ENCODE results near the gene KIF18A.

The KIF18A gene

DNA sequence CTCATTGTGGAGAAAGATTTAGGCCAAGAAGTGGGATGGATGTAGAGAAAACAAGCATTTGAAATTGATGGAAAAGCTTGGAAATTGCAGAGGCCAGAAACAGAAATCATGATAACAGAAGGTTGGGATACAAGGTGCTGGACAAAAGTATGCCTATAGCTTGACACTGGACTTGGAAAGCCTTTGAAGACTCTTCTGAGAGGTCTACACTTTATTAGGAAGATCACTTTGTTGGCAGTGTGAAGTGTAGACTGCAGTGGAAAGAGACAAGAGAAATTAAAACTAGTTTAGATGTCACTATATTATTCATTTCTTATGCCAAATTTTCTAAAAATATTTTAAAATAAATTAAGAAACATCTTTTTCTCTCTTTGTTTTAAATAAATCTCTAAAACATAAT lies 59.1 kb downstream of the KIF18A start:
- no peak for DNase-seq (ENCODE audit: low read depth in 3 of 3, low spot score in 1 of 3)

DNA sequence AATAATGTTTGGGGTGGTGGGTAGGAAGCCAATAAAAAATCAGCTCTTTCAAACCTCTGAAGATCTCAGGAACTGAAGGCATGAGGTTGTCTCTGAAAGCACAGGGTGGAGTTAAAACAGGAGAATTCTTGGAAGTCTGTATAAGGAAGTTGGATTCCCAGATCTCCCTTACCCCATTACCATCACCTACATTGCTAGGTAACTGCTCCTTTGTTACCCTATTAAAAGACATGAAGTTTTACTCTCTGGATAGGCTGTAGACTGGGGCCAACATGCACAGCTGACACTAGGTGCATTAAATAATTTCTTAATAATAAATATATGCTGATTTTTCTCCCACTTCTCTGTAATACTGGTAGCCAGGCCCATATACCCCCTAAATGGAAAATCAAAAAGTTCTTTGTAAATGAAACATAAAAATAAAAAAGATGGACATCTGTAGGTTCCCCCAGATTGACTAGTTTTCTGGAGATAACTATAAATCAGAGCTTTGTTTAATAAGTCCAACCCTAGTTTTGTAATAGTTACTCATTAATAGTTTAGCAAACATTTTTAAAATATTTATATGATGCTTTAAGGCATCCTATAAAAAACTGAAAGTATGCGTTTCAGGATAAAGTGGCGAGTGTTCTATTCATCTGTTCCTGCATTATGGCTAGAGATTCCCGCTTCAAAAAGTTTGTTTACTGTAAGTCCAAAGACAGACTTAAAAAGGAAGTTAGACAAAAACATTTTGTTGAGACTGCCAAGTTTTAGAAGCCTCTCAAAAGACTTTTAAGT lies 63.8 kb downstream of the KIF18A start:
- DNase-seq (ENCODE audit: low read depth in 3 of 3, low spot score in 1 of 3), result no peak

DNA sequence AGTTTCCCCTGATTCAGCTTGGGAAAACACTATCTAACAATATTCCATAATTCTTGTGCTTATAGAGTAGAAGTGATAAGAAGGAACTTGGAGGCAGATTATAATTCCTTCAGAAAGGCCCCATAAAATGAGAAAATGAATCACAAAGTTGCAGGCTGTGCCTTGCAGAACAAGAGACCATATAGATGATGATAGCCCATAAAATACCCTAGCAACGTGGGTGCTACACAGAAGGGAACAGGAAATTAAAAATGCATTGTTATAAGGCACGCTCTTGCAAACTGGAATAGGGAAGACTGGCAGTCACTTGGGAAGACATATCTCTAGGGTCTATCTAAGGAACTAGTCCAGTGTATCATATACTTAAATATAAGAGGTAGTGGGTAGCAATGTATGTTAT lies 67.6 kb downstream of the KIF18A start:
- no peak for DNase-seq (ENCODE audit: low read depth in 3 of 3, low spot score in 1 of 3)

DNA sequence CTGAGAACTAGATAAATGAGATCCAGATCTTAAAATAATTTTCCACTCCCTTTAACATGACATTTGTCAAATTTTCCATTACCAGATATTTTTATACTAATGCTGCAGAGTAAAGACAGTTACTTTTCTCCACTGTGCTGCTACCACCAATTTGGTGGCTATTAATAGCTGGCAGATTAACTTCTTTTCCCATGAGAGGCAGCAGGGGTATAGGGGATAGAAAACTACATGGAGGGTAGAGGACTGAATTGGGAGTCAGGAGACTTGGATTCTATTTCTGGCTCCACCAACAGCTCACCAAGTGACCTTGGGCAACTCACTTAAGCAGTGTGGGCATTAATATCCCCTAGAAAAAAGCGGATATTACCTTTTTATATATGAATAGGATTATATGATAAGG lies 69.2 kb downstream of the KIF18A start:
- no peak for DNase-seq (ENCODE audit: low read depth in 3 of 3, low spot score in 1 of 3)

DNA sequence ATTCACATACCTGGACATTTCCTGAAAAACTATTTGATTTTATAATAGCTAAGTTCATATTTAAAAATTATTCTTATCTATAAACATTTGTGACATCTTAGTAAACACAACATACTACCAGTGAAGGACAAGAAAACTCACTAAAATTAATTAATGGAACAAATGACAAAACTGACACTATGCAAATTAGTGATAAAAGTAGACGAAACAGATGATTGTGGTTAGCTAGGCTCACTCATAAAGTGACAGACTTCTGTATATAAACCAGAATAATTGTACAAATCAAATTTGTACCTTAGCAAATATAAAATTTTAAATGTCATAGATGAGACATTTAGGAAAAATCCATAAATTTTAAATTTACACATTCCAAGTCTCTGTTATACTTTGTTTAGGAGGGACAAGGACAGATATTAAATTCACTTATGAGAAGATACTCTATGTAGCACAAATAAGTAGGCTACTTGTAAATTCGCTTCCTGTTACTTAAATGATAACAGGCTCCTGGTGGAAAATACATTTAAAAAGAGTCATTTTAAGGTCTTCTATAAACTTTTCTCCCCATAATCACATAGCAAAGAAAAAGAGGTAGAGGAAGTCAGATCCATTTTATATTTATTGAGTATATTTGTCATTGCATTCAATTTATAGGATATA lies 81.2 kb downstream of the KIF18A start:
- no peak for DNase-seq (ENCODE audit: low read depth in 3 of 3, low spot score in 1 of 3)

- DNase-seq (ENCODE audit: low read depth in 3 of 3, low spot score in 1 of 3), result no peak
Observed at GRCh38 chr11:28017816-28018215, 90.1 kb downstream of the KIF18A start.

DNA sequence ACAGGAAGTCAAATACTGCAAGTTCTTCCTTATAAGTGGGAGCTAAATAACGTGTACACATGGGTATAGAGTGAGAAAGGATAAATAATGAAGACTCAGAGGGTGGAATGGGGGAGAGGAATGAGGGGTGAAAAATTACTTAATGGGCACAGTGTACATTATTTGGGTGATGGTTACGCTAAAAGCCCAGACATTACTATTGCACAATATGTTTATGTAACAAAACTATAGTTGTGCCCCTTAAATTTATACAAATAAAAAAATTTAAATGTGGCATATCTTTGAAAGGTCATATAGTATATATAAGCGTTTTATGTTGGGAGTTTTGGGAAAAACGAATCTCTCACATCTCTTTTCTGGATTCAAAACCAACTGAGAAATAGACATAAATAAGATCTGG lies 96.1 kb downstream of the KIF18A start:
- no peak for DNase-seq (ENCODE audit: low read depth in 3 of 3, low spot score in 1 of 3)

DNA sequence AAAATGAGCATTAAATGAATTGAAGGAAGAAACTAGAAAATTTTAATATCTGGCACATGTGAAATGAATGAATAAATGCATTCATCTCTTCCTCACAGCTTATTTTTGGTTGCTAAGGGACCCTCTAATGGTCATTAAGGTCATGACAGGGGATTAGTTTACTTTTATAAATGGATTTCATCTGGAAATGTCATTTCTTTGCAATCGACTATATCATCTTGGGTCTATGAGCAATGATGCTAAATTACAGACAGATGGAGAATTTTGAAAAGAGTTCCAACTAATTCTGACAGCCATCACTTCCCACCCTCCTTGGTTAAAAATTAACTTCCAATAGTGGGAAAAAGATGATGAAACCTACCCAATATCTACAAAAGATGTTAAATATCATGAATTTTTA lies 98.0 kb downstream of the KIF18A start:
- no peak for DNase-seq (ENCODE audit: low read depth in 3 of 3, low spot score in 1 of 3)

DNA sequence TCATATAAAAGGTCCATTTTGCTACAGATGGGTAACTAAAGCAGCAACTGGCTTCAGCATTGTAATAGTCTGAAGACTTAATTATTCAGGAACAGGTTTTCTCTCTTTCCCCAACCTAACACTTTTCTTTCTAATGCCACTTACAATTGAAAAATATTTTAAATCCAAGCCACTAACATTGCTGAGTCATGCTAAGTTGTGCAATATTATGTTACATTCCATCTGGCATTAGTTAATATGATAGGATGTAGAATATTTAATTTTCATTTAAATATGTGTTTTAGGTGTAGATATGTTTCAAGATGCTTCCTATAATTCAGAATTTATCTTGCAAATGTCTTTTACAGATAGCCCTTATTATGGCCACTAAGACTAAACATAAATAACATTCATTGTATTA lies 98.6 kb downstream of the KIF18A start:
- no peak for DNase-seq (ENCODE audit: low read depth in 3 of 3, low spot score in 1 of 3)

- no peak for DNase-seq (ENCODE audit: low read depth in 3 of 3, low spot score in 1 of 3)
Observed at GRCh38 chr11:28003615-28004014, 104.3 kb downstream of the KIF18A start.

- no peak for DNase-seq (ENCODE audit: low read depth in 3 of 3, low spot score in 1 of 3)
Observed at GRCh38 chr11:27998552-27998951, 109.4 kb downstream of the KIF18A start.

DNA sequence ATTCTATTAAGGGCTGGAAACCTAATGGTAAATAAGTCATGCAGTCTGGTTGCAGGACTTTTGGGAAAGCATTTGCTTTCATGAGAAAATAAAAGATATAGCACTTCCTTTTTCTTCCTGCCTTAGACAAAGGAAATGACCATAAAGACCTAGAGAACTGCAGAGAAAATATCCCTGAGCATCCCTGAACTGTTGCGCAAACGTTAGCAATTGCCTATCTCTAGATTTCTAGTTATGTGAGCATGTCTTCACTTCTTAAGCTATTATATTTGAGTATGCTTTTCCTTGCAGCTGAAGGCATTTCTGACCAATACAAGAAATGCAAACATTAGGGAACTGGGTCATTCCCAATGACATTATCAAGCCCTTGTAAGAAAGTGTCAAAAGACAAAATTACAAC lies 110.6 kb downstream of the KIF18A start:
- no peak for DNase-seq (ENCODE audit: low read depth in 3 of 3, low spot score in 1 of 3)

- no peak for DNase-seq (ENCODE audit: low read depth in 3 of 3, low spot score in 1 of 3)
Observed at GRCh38 chr11:27996066-27996465, 111.9 kb downstream of the KIF18A start.

- DNase-seq (ENCODE audit: low read depth in 3 of 3, low spot score in 1 of 3), result no peak
Observed at GRCh38 chr11:27995083-27995482, 112.9 kb downstream of the KIF18A start.

- DNase-seq (ENCODE audit: low read depth in 3 of 3, low spot score in 1 of 3), result no peak
Observed at GRCh38 chr11:27991736-27992135, 116.2 kb downstream of the KIF18A start.

- no peak for DNase-seq (ENCODE audit: low read depth in 3 of 3, low spot score in 1 of 3)
Observed at GRCh38 chr11:27977527-27977926, 130.4 kb downstream of the KIF18A start.

GRCh38 chr11:27977031-27977430 lies 130.9 kb downstream of the KIF18A start:
- no peak for DNase-seq (ENCODE audit: low read depth in 3 of 3, low spot score in 1 of 3)

- no peak for DNase-seq (ENCODE audit: low read depth in 3 of 3, low spot score in 1 of 3)
Observed at GRCh38 chr11:27976262-27976661, 131.7 kb downstream of the KIF18A start.

- no peak for DNase-seq (ENCODE audit: low read depth in 3 of 3, low spot score in 1 of 3)
Observed at GRCh38 chr11:27973851-27974536, 134.0 kb downstream of the KIF18A start.

- DNase-seq (ENCODE audit: low read depth in 3 of 3, low spot score in 1 of 3), result no peak
Observed at GRCh38 chr11:27972522-27973170, 135.3 kb downstream of the KIF18A start.

DNA sequence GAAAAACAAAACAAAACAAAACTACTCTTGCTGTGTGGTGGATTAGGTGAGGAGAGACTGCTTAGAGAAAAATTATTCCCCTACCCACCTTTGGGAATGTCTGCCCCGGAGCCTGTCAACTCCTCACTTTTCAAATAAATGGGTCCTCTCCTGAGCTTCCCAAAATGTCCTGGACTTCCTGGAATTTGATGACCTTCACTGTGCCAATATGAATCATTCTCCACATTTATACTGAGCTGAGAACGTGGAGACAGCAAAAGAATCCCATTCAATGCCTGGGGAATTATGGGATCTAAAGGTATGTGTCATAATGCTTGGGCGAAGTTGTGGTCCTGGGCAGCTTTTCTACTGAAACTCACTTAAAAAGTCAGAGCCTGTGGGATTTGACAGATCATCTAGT lies 136.8 kb downstream of the KIF18A start:
- no peak for DNase-seq (ENCODE audit: low read depth in 3 of 3, low spot score in 1 of 3)

All from stimulated activated CD4-positive, alpha-beta T cell treated with anti-CD3 and anti-CD28 coated beads, TNF-alpha, amount 100 ng/mL, for 1 hour (primary cell).